GM23338 (cell line): ENCODE results near the gene RBP7. TPM values are rescaled to one million over a fixed set of nuclear protein-coding genes. Genes with fewer than 3 reads are reported as not detected.
A peak's percentile ranks its signal among the peaks of the same experiment; 100 is the strongest.

Experiments used
- ATAC-seq: fragments of 200-7000 bp; cut with Tn5 transposase; 3 replicates; pipeline ENCODE4 v1.9.1; 2020
- DNase-seq: peaks from one replicate; pipeline ENCODE4 v3.0.0-alpha.2; 2015; ENCODE audit warnings: low spot score
- H2AFZ ChIP-seq: fragments of 200-600 bp; sonication (generic); 2 replicates; pipeline ENCODE4 v1.8.0; 2016; ENCODE audit warnings: antibody characterized with exemption, mild to moderate bottlenecking, moderate library complexity
- H3F3A ChIP-seq: fragments of 200-600 bp; sonication (generic); replicated peaks from 2 replicates; pipeline ENCODE4 v1.8.0; 2017; ENCODE audit warnings: antibody characterized with exemption, mixed run types, low read depth
- H3K27ac ChIP-seq: fragments of 200-600 bp; sonication (generic); 2 replicates; pipeline ENCODE4 v1.6.1; 2016; ENCODE audit warnings: low read depth
- H3K27me3 ChIP-seq: fragments of 200-600 bp; sonication (generic); 2 replicates; pipeline ENCODE4 v1.8.0; 2016; ENCODE audit warnings: mild to moderate bottlenecking, mixed run types, moderate library complexity; ENCODE audit not compliant: insufficient read depth
- H3K36me3 ChIP-seq: fragments of 200-600 bp; sonication (generic); 2 replicates; pipeline ENCODE4 v1.8.0; 2016; ENCODE audit warnings: mild to moderate bottlenecking; ENCODE audit not compliant: insufficient read depth
- H3K4me1 ChIP-seq: fragments of 200-600 bp; sonication (generic); 2 replicates; pipeline ENCODE4 v1.8.0; 2016; ENCODE audit warnings: mild to moderate bottlenecking, moderate library complexity; ENCODE audit not compliant: insufficient read depth
- H3K4me2 ChIP-seq: fragments of 200-600 bp; sonication (generic); 2 replicates; pipeline ENCODE4 v1.7.1; 2017; ENCODE audit warnings: mixed run types
- H3K4me3 ChIP-seq: fragments of 200-600 bp; sonication (generic); 2 replicates; pipeline ENCODE4 v1.6.1; 2016; ENCODE audit warnings: mixed run types
- H3K79me2 ChIP-seq: fragments of 200-600 bp; sonication (generic); replicated peaks from 2 replicates; pipeline ENCODE4 v1.8.0; 2017; ENCODE audit warnings: mild to moderate bottlenecking; ENCODE audit not compliant: insufficient read depth
- H3K9me2 ChIP-seq: fragments of 200-600 bp; sonication (generic); 2 replicates; pipeline ENCODE4 v1.8.0; 2017; ENCODE audit not compliant: insufficient read depth
- H4K20me1 ChIP-seq: fragments of 200-600 bp; sonication (generic); replicated peaks from 2 replicates; pipeline ENCODE4 v1.8.0; 2017; ENCODE audit warnings: mild to moderate bottlenecking; ENCODE audit not compliant: insufficient read depth
- H3K27ac Mint-ChIP-seq: 2 replicates; pipeline ENCODE4 v1.8.0; 2020; ENCODE audit warnings: inconsistent platforms, mild to moderate bottlenecking, moderate library complexity, mixed read lengths
- H3K27me3 Mint-ChIP-seq: 3 replicates; pipeline ENCODE4 v1.8.0; 2022; ENCODE audit warnings: low read depth, mild to moderate bottlenecking, moderate library complexity, mixed read lengths, inconsistent platforms; ENCODE audit not compliant: insufficient read depth, poor library complexity
- H3K36me3 Mint-ChIP-seq: 3 replicates; pipeline ENCODE4 v1.8.0; 2021; ENCODE audit warnings: low read depth, mild to moderate bottlenecking, inconsistent platforms, moderate library complexity, mixed read lengths
- H3K4me1 Mint-ChIP-seq: 3 replicates; pipeline ENCODE4 v1.8.0; 2020; ENCODE audit warnings: mild to moderate bottlenecking, inconsistent platforms, mixed read lengths
- H3K4me3 Mint-ChIP-seq: 3 replicates; pipeline ENCODE4 v1.8.0; 2021; ENCODE audit warnings: moderate library complexity, mild to moderate bottlenecking, inconsistent platforms, mixed read lengths
- H3K9me3 Mint-ChIP-seq: 3 replicates; pipeline ENCODE4 v1.8.0; 2020; ENCODE audit warnings: moderate library complexity, mild to moderate bottlenecking, inconsistent platforms, mixed read lengths
- CREB1 ChIP-seq: fragments of 250-450 bp; sonication (Bioruptor Pico); IDR thresholded peaks from 2 replicates; pipeline ENCODE4 v1.5.0; 2020; ENCODE audit warnings: low read depth, mild to moderate bottlenecking, moderate library complexity
- EZH2 ChIP-seq: fragments of 200-600 bp; sonication (generic); IDR thresholded peaks from one replicate; pipeline ENCODE4 v1.8.0; 2017; ENCODE audit warnings: antibody characterized with exemption, mild to moderate bottlenecking, low read depth; ENCODE audit not compliant: unreplicated experiment
- JUNB ChIP-seq: IDR thresholded peaks from one replicate; pipeline ENCODE4 v1.6.1; 2016; ENCODE audit warnings: antibody characterized with exemption; ENCODE audit not compliant: unreplicated experiment
- POLR2AphosphoS5 ChIP-seq: IDR thresholded peaks from 2 replicates; pipeline ENCODE4 v1.6.1; 2016; ENCODE audit warnings: antibody characterized with exemption, low read depth
- REST ChIP-seq: IDR thresholded peaks from one replicate; pipeline ENCODE4 v1.6.1; 2018; ENCODE audit warnings: antibody characterized with exemption; ENCODE audit not compliant: unreplicated experiment
- ZNF462 ChIP-seq: fragments of 250-450 bp; sonication (Bioruptor Pico); IDR thresholded peaks from 2 replicates; pipeline ENCODE4 v1.5.0; 2020; ENCODE audit warnings: mild to moderate bottlenecking, moderate library complexity
- long read RNA-seq: library from polyadenylated mRNA; unstranded; transcript quantifications from one replicate; pipeline ENCODE4 v2.0.0, GENCODE V29; 2020; ENCODE audit not compliant: unreplicated experiment
- polyA plus RNA-seq: library from polyadenylated mRNA; unstranded; fragments of >200 nt; fragmentation: Nextera tagmentation; extraction: Ambion mirVana; gene quantifications from 2 replicates; pipeline ENCODE4 v1.2.1, GENCODE V29; 2016
- total RNA-seq: library from RNA; depleted of rRNA; stranded (reverse); fragments of >200 nt; shearing (Covaris generic); gene quantifications from 2 replicates; pipeline ENCODE4 v1.2.3, GENCODE V29; 2014; rRNA removed

RBP7 gene
- 3.2 and 11.7 TPM in 2 replicates for total RNA-seq
- 16.7 and 18.9 TPM in 2 replicates for polyA plus RNA-seq
- long read RNA-seq, partial matches to known transcripts: 0 of 3 reads
- long read RNA-seq, other reads (novel, unspliced or antisense): 1 of 3 reads

- H3K4me2 ChIP-seq: peak within 1 kb of the TSS; percentile 81
- H3K4me1 Mint-ChIP-seq: peaks cover 5% of the 10 kb centered on the region; the same call in 2 of the 3 replicates
- H3K4me3 Mint-ChIP-seq: peak within 1 kb of the TSS; percentile 79
- TF ChIP-seq EZH2 (peak; percentile 54), CREB1 (CRISPR knock-in tag) (no peak)
- no peak within 1 kb of the TSS for H3K27ac Mint-ChIP-seq
- no peaks in the 10 kb centered on the region; the same call in 1 of the 3 replicates for H3K9me3 Mint-ChIP-seq
- ATAC-seq (peak; percentile 83), DNase-seq (peak; percentile 63)
- no peaks in the 10 kb centered on the region for H3K9me2 ChIP-seq
- H4K20me1 ChIP-seq: no peaks in the 10 kb centered on the region
- H3F3A ChIP-seq: peaks cover 9% of the 10 kb centered on the region; the same call in 1 of the 2 replicates
- H2AFZ ChIP-seq: peak within 1 kb of the TSS; percentile 93
- H3K27me3 Mint-ChIP-seq: peaks cover 40% of the 10 kb centered on the region
- H3K27me3 ChIP-seq: peaks cover 46% of the 10 kb centered on the region
- H3K36me3 Mint-ChIP-seq: no peaks in the 10 kb centered on the region; the same call in 2 of the 3 replicates
- no peaks in the 10 kb centered on the region for H3K4me1 ChIP-seq
- no peak within 1 kb of the TSS for H3K27ac ChIP-seq
- H3K79me2 ChIP-seq: no peaks in the 10 kb centered on the region
- H3K36me3 ChIP-seq: no peaks in the 10 kb centered on the region
- H3K4me3 ChIP-seq: peak within 1 kb of the TSS; percentile 66
Observed at GRCh38 chr1:9996624-9997582, at the start of gene RBP7. Gene RBP7, plus strand, starts transcription at chr1:9997228. Its CDS starts 31 bp downstream, at chr1:9997259.

- no peak overlapping the region for H3K27ac Mint-ChIP-seq
- H3K4me3 Mint-ChIP-seq: no peak overlapping the region
- DNase-seq: no peak
- ATAC-seq: no peak
- Histone ChIP-seq H3F3A (0 out of 2 replicates have a peak, but pooled peaks cover 3% of the 10 kb centered on the region), H3K27me3 (no peaks in the 10 kb centered on the region), H3K4me1 (peaks cover 7% of the 10 kb centered on the region; the same call in 1 of the 2 replicates), H3K9me2 (no peaks in the 10 kb centered on the region), H2AFZ (no peak overlapping the region), H3K4me3 (no peak overlapping the region), H3K36me3 (no peaks in the 10 kb centered on the region), H3K4me2 (no peak overlapping the region), H3K79me2 (no peaks in the 10 kb centered on the region), H4K20me1 (no peaks in the 10 kb centered on the region), H3K27ac (no peak overlapping the region; the same call in 1 of the 2 replicates)
- H3K36me3 Mint-ChIP-seq: peaks cover 3% of the 10 kb centered on the region; the same call in 1 of the 3 replicates
- H3K27me3 Mint-ChIP-seq: peaks cover 4% of the 10 kb centered on the region
- no peaks in the 10 kb centered on the region for H3K9me3 Mint-ChIP-seq
- TF ChIP-seq JUNB (no peak), ZNF462 (CRISPR knock-in tag) (no peak), CREB1 (CRISPR knock-in tag) (no peak), REST (no peak), POLR2AphosphoS5 (no peak)
- peaks cover 11% of the 10 kb centered on the region; the same call in 2 of the 3 replicates for H3K4me1 Mint-ChIP-seq
Observed at GRCh38 chr1:9957726-9958125, 39.3 kb upstream of the RBP7 start.
